GM21526 (cell line): ENCODE measurements around the gene TUB.

Experiments
- ATAC-seq: cut with Tn5 transposase; IDR thresholded peaks from one replicate; pipeline ENCODE4 v1.9.1; 2021; ENCODE audit warnings: moderate library complexity; ENCODE audit not compliant: unreplicated experiment, low FRiP score

TUB gene

GRCh38 chr11:8102965-8103364 lies 22.0 kb downstream of the TUB start:
- ATAC-seq = no peak

- ATAC-seq = no peak
Observed at GRCh38 chr11:8103909-8104308, 22.9 kb downstream of the TUB start.

- no peak for ATAC-seq
Observed at GRCh38 chr11:8105133-8105532, 24.1 kb downstream of the TUB start.

GRCh38 chr11:8105666-8106065 lies 24.7 kb downstream of the TUB start:
- no peak for ATAC-seq

- ATAC-seq = no peak
Observed at GRCh38 chr11:8106679-8107078, 25.7 kb downstream of the TUB start.

GRCh38 chr11:8107642-8108041 lies 26.6 kb downstream of the TUB start:
- ATAC-seq = no peak

GRCh38 chr11:8108421-8108820 lies 27.4 kb downstream of the TUB start:
- ATAC-seq = no peak

GRCh38 chr11:8109675-8110074 lies 28.7 kb downstream of the TUB start:
- ATAC-seq = no peak

GRCh38 chr11:8110396-8110795 lies 29.4 kb downstream of the TUB start:
- no peak for ATAC-seq

- no peak for ATAC-seq
Observed at GRCh38 chr11:8111636-8112035, 30.6 kb downstream of the TUB start.

- no peak for ATAC-seq
Observed at GRCh38 chr11:8122173-8122764, 41.3 kb downstream of the TUB start.

- ATAC-seq = no peak
Observed at GRCh38 chr11:8126649-8127289, 45.8 kb downstream of the TUB start.

GRCh38 chr11:8127447-8127846 lies 46.4 kb downstream of the TUB start:
- ATAC-seq = no peak

- no peak for ATAC-seq
Observed at GRCh38 chr11:8138526-8138925, 57.5 kb downstream of the TUB start.

- no peak for ATAC-seq
Observed at GRCh38 chr11:8149726-8150125, 68.7 kb downstream of the TUB start.
